Prostate gland (tissue), 2 donors: Measurements from ENCODE around the gene AFDN.

Source experiments
- CTCF ChIP-seq, 4 experiments: fragments of 200-600 bp in 2 of 4; fragments of 450-650 bp in 2 of 4; sonication (generic) in 2 of 4; IDR thresholded peaks; 1 replicate in 3 of 4; 2 replicates in 1 of 4; pipeline ENCODE4 v1.5.1; 2016 to 2019; ENCODE audit warnings: antibody characterized with exemption in 4 of 4, mild to moderate bottlenecking in 2 of 4, moderate library complexity in 2 of 4
- POLR2A ChIP-seq: fragments of 450-650 bp; IDR thresholded peaks from one replicate; pipeline ENCODE4 v1.6.1; 2016; ENCODE audit warnings: antibody characterized with exemption, mild to moderate bottlenecking
- POLR2AphosphoS5 ChIP-seq: sonication (generic); formaldehyde crosslinking; IDR thresholded peaks from one replicate; pipeline ENCODE4 v1.6.1; 2017; ENCODE audit warnings: antibody characterized with exemption

GRCh38 chr6:167812088-167812487, 14.6 kb upstream of the AFDN start:
- TF ChIP-seq CTCF (IDR thresholded peaks at IDR 0.05) (no peak), POLR2AphosphoS5 (no peak), POLR2A (no peak)
